HG03342 (cell line): ENCODE measurements around the gene NEDD4.
"Not testable (repeated sequence)": the region's sequence is repeated elsewhere in the genome, so short reads cannot be mapped to it uniquely, and the experiment has no call there.

Experiments used
- ATAC-seq: cut with Tn5 transposase; IDR thresholded peaks from one replicate; pipeline ENCODE4 v1.9.1; 2021; ENCODE audit warnings: mild to moderate bottlenecking, moderate library complexity; ENCODE audit not compliant: unreplicated experiment

The NEDD4 gene

DNA sequence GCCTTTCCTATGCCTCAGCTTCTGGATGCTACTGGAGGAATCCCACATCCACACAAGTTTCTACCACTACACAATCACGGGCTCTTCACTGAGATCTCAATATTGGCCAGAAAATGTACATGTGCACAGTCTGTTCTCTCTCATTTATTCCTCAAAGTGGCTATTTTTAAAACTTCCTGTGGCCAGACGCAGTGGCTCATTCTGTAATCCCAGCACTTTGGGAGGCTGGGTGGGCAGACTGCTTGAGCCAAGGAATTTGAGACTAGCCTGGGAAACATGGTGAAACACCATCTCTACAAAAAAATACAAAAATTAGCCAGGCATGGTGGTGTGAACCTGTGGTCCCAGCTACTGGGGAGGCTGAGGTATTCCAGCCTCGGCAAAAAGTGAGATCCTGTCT lies 159.1 kb downstream of the NEDD4 start:
- ATAC-seq, result no peak

DNA sequence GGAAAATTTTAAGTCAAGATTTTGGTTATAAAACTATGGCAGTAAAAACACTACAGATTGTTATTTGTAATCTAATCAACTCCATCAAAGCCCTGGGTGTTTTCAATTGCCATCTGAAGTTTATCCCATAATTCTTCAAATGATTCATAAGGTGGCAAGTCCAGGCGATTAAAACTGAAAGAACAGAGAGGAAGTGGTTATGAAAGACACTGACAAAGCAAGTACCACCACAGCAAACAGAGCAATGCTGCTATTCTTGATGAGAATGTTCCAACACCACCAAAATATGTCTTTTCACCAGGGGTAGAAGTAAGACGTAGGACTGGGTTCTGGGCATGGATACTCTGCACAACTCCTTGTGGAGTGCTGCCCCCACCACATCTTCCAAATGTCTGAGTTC lies 163.6 kb downstream of the NEDD4 start:
- peak; percentile 85 for ATAC-seq

DNA sequence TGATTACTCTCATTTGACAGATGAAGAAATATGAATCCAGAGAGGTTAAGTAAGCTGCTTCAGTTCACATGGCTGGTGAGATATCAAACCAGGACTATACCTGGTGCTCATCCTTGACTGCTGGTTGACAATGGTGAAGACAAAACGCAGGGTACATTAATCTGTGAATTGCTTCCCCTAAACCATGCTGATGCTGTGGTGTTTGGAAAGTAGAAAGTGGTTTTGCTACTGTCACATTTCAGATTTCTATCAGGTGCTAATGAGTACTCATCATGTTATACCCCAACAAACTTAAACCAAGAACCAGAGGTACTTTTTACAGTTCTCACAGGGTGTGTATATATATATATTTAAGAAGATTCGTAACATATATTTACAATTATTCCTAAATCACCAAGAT lies 165.5 kb downstream of the NEDD4 start:
- no peak for ATAC-seq

DNA sequence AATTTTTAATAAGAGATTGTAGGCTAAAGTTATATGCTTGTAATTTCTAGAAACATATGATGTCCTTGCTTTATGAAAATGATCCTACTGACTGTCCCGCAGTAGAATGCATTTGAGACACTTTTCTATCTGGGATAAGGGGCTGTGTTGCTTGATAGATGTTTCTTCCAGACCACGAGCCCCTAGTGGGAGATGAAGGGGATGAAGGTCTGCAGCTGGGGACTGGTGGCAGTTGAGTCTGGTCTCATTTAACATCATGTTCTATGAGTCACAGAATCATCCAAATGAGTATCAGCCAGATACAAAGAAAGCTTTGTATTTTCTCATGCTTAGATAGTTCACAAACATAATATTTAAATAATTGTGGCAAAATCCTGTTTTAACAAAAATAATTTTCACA lies 166.2 kb downstream of the NEDD4 start:
- ATAC-seq, result no peak

DNA sequence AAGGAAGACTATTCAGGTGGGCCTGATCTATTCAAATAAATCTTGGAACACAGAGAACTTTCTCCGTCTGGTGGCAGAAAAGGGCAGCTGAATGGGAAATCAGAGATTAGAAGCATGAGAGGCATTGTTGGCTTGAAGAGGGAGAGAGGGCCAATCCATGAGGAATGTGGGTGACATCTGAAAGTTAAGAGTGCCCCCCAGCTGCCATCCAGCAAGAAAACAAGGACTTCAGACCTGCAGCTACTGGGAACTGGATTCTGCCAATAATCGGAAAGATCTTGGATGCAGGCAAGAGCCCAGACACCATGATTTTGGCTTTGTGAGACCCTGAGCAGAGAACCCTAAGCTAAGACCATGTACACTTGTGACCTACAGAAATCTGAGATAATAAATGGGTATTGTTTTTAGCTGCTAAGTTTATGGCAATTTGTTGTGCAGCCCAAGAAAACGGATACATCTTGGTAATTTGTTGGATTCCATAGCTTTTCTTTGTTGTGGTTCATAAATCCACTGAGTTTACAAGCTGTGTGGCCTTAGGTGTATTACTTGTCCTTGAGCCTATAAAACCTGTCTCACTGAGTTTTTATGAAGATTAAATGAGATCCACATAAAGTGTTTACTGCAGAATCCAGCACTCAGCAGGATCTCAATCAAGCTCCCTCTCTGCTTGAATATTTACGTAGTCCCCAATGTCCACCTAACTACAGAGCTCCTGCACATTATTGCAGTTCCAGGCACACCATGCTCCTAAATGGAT lies 168.4 kb downstream of the NEDD4 start:
- no peak for ATAC-seq

DNA sequence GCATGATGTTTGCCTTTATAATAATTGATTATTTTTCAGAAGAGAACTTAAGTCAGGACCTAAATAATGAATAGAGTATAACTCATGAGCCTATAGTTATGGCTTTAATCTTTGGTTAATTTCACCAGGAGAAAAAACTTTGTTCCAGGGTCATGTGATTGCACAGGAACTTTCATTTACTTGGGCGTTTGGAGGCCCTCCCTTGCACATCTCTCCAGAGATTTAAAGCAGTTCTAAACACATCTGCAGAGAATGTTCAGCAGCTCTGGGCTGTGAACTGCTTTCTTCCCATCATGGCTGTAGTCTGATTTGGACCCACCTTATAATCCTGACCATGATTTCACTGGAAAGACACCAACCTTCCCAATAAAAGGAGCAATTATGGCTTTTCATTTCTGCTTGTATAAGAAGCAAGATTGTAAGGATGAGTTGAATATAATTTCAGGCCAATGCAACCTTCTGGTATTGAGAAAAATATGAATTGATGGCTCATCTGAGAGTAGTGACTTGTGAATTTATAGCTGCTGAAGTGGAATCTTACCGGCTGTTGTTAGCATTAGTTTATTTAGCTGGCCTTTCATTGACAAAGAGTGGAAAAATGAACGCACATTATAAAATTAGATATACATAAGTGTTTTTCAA lies 169.6 kb downstream of the NEDD4 start:
- no peak for ATAC-seq

DNA sequence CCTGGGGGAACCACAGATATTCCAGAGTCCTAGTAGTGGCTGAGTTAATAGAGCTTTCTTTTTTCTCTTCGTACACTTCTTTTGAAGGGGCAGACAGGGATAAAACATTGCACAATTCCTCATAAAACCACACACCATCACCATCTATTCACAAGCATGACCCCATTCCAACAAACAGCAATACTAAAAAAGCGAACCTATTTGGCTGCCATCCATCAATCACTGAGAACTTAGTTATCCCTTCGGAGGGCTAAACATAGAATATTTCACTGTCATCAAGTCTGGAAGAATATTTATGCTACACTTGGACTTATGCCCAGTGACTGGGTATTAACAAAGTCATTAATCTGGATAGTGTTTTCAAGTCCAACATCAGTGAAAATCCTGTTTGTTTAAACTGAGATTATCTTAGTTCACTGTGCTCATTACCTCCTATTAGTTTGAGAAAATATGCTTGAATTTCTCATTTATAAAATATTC lies 170.2 kb downstream of the NEDD4 start:
- ATAC-seq, result no peak

DNA sequence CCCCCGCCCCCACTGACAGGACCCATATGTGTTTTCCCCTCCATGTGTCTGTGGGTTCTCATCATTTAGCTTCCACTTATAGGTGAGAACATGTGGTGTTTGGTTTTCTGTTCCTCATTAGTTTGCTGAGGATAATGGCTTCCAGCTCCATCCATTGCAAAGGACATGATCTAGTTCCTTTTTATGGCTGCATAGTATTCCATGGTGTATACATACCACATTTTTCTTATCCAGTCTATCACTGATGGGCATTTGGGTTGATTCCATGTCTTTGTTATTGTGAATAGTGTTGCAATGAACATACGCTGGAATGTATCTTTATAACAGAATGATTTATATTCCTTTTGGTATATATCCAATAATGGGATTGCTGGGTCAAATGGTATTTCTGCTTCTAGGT lies 171.7 kb downstream of the NEDD4 start:
- not testable (repeated sequence) for ATAC-seq

DNA sequence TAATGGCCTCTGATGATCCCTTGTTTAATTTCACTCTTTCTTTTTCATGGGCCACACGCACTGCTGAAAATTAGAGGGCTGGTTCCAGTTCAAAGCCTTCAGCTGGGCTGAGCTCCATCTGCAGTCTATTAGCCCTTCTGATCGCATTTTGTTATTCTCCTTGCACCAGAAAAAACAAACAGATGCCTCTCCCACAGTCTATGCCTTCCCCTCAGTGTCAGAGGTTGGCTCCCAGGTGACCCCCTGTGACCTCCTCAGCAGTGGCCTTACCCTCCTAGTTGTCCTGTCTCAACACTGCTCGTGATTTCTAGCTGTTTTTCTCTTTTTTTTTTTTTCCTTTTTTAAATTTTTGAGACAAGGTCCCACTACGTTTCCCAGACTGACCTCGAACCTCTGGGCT lies 173.4 kb downstream of the NEDD4 start:
- ATAC-seq, result no peak

DNA sequence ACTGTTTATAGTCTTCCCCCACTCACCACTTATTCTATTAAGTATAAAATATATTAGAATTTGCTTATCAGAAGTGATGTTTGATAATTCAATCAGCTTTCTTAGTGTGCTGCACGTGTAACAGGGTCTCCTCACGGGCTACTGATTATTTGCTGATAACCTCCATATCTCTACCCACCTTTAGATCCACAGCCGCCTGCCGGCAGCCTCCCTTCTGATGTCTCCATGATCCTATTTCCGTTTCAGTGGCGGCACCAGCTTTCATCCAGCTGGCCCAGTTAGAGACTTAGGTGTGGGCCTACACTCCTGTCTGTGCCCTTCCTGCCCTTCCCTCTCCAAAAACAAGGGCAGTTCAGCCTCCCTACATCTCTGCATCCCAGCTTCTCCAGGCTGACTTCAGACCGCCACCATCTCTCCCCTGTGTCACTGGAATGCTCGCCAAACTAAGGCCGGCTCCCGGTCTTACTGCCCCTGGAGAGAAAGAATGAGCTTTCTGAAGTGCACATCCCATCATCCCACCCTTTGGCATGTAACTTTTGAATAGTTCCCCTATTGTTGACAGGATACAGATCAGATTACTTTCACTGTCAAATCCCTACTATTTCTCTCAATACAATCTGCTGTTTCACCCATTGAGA lies 173.9 kb downstream of the NEDD4 start:
- ATAC-seq, result no peak

DNA sequence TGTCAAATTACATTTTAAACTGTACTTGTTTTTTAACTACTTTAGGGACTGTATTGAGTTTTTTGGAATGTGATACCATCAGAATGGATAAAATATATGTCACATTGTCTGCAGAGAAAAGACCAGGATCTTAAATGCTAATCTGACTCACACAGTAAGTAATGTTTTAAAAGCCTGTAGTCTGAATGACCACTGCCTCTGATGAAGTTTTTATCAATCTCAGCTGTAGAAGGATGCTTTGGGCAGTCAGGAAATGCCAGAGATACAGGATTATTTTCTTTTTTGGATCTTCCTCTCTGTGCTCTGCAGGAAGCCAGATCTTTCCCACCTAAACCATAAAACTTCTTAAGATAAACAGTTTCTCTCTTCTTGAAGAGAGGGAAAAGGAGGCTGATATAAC lies 177.4 kb downstream of the NEDD4 start:
- no peak for ATAC-seq

DNA sequence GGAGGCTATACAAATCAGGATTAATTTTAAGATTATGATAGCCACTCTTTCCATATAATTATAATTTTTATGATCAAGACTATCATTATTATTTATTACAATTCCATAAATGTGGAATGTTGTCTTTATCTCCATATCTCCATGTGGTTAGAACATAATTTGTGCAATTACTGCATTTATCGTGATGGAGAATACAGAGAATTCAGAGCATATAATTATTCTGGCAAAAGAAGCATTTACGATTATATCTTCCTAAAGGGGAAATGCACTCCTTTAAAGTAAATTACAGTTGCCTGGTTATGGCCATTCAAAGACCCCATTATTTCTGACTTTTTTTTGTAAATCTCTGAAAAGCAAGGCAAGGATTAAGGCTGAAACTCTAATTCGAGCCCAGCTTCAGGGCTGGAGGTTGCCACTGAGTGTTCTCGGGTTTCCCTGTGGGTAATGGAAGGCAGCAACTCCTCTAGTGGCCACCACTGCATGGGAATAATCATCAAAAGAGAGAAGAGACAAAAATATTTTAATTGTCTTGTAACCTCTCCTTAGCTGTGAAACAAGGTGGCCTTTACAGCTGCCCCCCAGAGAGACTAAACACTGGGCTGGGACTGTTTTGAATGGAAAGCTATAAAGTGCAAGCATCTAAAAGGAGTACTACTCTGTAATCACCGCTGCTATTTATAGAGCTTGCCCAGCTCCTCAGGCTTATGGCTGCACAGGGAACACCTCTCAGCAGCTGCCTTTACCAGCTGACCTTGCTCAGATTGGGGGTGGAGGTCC lies 190.6 kb downstream of the NEDD4 start:
- ATAC-seq, result no peak

DNA sequence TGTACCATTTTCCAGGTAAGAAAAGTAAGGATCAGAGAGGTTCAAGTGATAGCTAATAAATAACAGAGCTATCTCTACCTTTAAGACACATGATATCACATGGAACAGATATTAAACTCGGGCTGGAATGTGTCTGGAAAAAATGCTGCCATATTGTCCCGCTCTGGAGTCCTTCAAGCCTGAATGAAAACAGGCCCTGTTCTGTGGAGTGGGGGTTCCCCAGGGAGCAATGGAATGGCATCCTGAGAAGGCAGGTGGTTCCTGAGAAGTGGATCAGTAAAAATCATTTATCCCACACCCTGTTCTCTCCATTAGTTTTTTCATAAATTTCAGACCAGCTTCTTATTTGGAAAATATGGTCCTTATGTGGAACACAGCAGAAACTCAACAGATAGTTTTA lies 193.2 kb downstream of the NEDD4 start:
- ATAC-seq, result no peak

DNA sequence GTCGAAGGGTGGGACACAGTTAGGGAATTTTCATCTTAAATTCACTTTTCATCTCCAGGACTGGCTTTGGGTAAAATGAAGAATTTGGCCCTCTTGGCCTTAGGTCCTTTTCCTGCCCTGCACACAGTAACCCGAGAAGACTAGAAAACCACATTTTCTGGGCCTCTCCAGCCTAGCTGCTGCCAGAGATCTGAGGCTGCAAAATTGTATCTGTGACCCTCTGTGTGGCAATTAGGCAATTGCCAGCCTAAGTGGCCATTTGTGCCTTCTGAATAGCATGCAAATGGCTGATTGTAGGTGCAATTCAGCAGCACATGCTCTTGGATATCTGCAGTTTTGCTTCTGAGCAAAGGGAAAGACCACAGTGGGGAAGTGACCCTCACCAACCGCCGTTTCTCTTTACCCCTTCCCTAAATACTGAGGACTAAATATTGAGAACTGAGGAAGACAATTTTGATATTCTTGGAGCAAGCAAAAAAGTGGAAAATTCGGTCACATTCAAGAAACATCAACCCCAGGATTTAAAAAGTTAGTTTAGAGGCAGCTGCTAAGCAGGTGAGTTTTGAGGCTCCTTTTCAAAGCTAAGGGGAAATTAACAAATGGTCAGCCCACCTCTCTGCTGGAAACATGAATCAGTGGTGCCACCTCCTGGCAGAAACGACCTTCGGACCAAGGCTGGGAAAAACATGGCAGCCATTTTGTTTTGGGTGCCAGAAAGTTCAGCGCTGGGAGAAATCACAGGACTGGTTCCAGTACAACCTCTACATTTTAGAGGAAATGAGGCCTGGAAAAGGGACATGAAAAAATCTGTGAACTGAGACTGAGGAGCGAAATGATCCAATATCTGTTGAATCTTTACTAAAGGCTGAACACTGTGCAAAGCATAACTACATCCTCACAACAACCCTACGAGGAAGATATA lies 193.9 kb downstream of the NEDD4 start:
- peak; percentile 51 for ATAC-seq

DNA sequence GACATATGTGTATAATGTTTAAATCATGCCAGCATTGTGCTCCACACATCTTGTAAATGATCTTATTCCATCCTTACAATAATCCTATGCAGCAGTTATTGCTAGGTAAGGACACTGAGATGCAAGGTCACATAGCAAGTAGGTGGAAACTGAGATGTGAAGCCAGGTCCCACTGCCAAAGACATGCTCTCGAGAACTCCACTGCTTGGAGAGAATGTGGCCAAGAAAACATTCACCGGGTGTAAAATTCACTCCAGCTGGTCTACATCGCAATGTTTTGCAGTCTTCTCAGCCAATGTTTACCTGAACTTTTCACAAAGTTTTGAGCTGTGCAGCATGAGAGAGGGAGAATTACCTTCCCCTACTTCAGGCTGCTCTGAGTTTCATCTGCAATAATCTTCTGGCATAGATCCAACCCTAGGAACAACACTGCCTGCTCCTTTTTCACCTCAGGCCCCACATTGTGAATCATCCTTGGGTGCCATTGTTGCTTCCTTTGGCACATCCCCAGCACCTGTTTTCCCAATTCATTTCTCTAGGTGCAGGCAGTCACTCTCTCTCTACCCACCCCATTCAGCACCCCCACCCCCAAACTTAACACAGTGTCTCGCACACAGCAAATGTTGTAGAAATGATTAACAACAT lies 197.0 kb downstream of the NEDD4 start:
- ATAC-seq, result no peak

DNA sequence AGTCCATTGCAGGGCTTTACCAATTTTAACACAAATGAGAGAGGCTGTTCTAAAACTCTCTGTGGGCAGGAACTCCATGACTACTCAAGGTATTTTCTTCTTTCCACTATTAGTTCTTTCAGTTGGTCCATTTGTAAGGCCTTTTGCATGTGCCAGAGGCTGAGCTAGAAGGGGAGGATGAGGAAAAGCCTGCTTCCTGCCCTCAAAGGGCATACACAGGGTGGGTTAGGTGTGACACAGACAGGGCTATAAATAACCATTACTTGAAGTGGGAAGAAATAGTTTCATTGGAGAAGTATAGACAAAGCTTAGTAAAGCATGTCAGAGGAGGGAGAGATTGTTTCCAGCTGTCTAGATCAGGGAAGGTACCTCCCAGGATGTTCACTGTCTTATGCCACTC lies 198.4 kb downstream of the NEDD4 start:
- no peak for ATAC-seq

DNA sequence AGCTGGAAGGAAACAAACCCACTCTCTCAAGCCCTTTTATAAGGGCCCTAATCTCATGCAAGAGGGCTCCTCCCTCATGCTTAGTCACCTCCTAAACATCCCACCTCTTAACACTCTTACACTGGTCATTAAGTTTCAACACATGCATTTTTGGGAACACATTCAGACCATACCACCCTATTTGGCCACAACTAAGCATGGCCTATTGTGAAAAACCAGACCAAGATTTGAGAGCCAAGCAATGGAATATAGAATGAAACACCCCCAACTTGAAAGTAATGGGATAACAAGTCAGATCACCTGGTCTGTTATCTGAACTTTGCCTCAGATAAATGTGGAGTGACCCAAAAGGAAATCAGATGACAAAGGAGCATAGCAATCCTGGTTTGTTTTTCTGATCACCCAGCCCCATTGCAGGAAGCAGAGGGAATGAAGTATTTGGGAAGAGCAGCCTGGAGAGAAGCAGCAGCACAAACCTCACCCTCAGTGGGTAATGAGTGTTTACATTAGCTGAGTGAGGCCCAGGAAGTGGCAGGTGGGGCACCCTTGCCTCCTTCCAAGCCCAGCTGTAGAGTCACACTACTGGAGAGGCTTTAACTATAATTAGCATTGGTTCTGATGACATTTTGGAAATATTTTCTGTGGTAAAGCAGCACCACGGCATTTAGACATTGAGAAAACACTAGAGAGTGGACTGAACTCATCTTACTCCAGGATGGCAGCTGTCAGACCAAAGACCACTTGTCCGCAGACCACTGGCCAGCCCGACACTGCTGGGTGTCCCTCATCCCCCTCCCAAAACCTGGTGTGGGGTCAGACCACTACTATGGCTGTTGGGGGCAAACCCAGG lies 201.6 kb downstream of the NEDD4 start:
- no peak for ATAC-seq

DNA sequence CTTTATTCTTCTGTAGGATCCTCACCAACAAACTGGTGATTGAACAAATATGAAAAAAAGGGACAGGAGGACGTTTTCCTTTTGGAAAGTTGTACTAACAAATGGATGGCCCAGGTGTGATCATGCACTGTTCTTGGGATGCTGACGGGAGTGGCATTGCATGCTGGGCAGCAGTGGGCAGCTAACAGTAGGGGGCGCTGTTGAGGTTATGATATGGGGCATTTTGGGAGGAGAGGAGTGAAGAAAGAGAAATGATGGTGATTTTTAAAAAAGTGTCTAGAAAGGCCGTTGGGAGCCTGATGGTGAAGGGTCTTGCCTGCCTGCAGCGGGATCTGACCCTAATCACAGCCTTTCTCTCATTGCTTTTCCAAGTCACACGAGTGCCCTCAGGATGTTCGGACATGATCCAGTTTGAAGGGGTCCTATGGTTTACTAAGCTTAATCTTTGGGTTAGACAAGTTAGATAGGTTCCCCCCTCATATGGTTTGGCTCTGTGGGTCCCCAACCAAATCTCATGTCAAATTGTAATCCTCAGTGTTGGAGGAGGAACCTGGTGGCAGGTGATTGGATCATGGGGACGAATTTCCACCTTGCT lies 204.2 kb downstream of the NEDD4 start:
- ATAC-seq, result no peak

DNA sequence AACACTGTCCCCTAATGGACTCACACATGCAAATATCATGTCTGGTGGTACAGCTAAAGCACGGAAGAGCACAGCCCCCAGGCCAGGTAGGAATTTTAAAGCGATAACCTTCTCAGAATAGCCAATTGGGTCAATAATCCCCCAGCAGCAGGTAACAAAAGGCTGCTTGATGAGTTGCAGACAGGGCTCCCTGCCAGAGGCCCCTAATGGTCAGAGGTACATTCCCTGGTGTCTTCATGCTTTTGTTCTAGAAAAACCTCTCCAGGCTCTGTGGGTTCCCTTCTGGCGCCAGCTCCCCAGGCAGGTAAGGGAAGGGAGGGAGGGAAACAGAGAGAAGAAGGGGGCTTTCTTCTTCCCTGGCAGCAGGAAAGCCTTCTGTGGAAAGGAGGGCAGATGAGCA lies 207.1 kb downstream of the NEDD4 start:
- no peak for ATAC-seq
